A172 (cell line): ENCODE data around the gene TSSC4. TPM values are rescaled to one million over a fixed set of nuclear protein-coding genes. Genes with fewer than 3 reads are reported as not detected.

Source experiments
- DNase-seq: peaks from one replicate; pipeline ENCODE4 v3.0.0-alpha.2; 2015; ENCODE audit warnings: low spot score
- total RNA-seq: library from RNA; depleted of rRNA; stranded (reverse); fragments of >200 nt; shearing (Covaris generic); gene quantifications from 2 replicates; pipeline ENCODE4 v1.2.3, GENCODE V29; 2014; rRNA removed

TSSC4 gene
- total RNA-seq, 1 experiment from 2014 or later = 69.7 TPM

DNA sequence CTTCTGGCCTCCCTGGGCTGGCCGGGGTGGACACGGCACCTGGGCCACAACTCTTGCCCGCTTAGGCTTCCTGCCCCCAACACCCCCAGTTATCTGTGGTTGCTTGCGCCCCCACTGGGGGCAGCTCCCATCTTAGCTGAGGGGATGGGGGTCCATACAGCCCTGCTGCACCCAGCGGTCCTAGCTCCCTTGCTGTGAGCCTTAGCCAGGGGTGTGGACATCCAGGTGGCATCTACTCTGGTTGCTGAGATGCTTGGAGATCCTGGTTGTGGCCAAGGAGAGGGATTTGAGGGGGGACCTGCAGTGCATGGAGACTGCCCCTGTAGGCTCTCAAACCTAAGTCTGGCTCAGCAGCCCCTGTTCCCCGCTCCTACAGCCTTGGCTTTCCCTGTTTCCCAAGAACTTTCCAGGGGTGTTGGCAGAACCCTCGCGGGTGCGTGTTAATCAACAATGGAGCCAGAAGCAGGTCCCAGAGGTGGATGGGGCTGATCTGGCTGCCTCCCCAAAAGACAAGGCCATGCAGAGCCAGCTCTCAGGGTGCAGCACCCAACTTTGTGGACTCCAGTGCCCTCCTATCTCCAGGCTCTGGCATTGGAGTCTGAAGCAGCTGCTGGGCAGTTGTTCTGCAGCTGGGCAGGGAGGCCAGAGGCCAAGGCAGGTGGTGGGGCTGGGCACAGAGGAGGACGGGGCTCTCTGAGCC lies 47.6 kb downstream of the TSSC4 start:
- DNase-seq = no peak

DNA sequence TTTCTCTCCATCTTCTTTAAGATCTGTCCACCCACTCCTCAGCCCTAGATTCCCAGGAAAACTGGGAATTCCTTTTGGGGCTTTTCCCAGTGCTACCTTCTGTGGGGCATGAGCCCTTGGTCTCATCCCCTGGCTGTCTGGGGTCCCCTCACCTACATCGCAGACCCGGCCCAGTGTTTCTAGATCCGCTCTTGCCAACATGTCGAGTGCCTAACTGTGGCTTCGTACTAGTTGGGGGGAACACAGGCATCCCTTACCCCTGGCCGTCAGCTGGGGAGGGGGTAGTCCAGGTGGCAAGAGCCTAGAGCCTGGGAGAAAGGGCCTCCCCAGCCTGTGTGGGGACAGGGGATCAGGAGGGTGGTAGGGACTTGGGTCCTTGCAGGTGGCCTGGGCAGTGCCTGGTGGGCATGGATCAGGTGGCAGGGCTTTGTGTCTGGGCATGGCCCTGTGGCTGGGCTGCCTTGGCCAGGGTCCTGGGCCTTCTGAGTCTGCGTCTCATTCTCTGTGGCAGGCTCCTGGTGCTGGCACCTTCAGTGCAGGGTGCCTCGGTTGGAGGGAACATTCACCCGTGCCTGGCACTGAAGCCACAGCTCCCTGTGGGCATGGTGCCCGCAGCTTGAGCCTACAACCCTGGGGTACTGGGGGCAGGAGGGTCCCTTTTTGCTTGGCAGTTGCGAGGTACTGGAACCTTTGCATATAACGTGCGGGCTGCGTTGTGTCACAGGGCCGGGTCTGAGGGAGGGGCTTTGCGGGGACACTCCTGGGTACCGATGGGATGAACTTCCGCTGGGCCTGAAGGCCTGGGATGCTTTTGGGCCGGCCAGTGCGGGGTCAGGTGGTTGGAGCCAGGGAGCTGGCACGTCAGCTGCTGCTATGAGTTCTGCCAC lies 48.4 kb downstream of the TSSC4 start:
- DNase-seq = no peak

DNA sequence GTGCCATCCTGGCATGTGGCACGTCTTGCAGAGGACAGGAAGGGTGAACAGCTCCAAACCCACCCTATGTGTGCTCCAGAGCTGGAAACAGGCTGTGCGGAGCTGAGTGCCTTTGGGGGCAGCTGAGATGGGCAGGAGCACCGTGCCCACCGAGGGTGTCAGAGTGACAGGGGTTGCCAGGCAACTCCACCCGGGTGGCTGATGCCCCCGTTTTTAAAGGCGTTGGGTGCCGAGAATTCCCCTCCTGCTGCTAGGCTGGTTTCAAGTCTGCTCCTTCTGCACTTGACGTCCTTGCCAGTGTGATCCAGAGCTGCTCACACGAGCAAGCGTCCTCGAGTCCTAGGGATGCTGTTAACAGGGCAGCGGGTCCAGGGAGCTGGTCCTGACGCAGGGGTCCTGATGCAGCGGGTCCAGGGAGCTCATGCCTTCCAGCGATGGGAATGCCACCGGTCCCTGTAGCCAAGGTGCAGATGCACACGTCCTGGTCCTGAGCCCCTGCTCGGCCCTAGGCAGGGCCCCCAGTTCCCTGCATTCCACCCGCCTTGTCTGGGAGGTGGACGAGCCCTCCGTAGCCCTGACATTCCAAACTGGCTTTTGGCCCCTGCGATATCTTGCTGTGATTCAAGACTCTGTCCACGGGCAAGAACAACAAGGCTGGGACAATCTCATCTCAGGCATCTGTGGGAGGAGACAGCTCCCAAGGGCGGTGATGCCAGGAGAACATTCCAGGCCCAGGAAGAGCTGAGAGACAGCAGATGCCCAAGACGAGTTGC lies 49.2 kb downstream of the TSSC4 start:
- no peak for DNase-seq

DNA sequence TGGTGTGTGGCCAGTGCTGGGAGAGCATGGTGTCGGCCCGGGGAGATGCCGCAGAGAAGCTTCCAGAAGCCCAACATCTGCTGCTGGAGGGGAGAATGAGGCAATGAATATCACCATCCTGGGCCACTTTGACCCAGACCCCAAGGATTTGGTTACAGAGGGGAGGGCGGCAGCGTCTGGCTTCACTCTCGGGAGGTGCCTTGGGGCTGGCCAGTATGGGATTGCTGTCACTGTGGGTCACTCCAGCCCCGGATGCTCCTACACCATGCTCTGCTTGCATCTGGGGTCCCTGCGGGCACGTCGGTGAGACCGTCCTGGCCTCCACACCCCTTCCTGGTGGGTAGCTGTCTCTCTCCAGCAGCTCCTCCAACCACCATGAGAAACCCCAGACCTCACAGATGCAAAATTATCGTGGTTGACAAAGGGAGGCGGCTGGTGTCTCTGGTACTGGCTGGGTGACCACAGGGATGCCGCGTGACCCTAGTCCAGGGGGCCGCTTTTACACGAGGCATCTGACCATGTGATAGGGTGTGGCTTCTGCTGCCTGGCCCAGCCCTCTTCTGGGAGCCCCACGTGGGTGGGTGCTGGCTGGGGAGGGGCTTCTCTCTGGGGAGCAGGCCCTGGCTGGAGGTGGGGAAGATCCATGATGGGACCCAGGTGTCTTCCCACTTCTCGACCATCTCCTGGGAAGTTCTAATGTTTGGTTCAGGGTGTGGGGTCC lies 49.9 kb downstream of the TSSC4 start:
- no peak for DNase-seq

DNA sequence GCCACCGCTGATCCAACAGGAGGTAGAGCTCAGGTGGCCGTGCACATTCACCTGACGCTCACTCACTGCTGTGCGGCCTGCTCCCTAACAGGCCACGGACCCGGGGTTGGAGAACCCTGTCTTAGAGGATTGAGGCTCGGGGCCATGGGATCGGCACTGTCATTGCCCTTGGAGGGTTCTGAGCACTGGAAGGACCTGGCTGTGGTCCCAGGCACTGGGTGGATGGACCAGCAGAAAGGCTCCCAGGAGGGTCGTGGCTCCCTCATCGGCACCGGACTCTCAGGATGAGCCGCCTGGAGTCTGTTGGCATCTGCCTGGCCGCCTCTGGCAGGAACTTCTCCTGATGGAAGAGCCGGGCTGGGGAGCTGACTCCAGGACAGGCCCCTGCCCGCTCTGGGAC lies 50.8 kb downstream of the TSSC4 start:
- DNase-seq = no peak

DNA sequence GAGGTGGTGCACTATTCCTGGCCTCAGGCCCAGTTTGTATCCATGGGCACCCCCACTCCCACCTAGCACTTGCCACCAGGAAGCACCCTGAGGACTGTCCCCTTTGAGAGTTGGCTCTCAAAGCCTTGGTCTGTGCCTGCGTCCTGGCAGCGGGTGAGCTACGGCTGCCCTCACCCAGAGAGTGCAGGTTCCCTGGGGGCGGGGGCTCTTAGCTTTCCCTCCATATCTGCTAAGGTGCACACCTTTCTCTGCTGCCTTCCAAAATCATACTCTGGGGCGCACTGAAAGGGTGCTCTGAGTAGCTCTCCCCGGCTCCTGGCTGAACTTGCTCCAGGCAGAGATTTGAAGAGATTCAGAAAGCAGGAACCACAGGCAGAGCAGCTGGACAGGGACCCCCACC lies 51.4 kb downstream of the TSSC4 start:
- no peak for DNase-seq

DNA sequence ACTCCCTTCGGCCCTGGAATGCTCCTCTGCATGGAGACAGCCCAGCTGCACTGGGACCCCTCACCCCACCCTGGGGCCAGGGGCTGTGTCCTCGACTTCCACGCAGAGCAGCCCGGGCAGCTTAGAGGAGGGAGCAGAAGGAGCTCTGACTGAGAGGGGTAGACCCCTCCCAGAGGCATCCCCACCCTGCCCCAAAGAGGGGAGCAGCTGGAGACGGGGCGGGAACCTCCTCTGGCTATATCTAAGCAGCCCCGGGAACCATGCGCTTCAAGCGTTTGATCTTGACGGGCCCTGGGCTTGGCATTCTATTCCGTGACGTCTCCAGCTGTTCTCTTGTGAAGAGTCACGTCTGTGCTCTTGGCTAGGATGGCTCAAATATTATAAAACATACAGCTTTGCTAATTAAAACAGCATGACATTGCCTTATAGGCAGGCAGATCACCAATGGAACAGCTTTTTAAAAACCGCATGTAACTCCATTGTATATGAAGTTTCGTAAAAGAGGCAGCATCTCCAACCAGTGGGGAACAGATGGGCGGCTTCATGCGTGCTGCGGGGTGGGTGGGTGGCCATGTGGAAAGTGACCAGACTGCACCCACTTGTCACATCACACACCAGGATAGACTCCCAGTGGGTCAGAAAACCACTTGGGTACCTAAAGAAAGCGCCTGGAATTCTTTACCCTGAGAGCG lies 51.9 kb downstream of the TSSC4 start:
- DNase-seq = no peak

DNA sequence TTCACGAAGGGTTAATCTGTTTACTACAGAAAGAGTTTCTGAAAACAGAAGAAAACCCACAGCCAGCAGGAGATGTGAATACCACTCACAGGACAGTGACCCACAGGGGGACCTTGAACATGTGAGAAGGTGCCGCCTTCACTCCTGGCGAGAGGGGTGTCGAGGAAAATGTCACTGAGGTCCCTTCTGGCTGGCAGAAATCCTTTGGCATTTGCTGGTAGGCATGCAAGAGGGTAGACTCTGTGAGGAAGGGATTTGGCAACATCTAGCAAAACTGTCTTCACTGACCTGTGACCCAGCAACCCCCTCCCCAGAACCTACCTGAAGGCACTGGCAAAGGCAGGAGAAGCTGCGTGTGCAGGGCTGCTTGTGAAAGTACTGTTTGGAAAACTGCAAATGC lies 52.9 kb downstream of the TSSC4 start:
- no peak for DNase-seq

Other genes starting within 250 kb of the TSSC4 start
- not detected in 2 replicates for gene INS, start 239.5 kb upstream of the TSSC4 start, total RNA-seq
- 0.26 and 0.43 TPM in 2 replicates for gene TH, start 228.9 kb upstream of the TSSC4 start, total RNA-seq
- gene ASCL2, start 130.2 kb upstream of the TSSC4 start, total RNA-seq = not detected in 2 replicates
- gene C11orf21, start 98.8 kb upstream of the TSSC4 start, total RNA-seq = 2.0 and 2.8 TPM in 2 replicates
- 13.3 and 16.9 TPM in 2 replicates for gene TSPAN32, start 98.7 kb upstream of the TSSC4 start, total RNA-seq
- gene CD81, start 23.4 kb upstream of the TSSC4 start, total RNA-seq = 288 and 342 TPM in 2 replicates
- not detected in 2 replicates for gene TRPM5, start 43.8 kb downstream of the TSSC4 start, total RNA-seq
- gene KCNQ1, start 44.3 kb downstream of the TSSC4 start, total RNA-seq = 1.9 and 3.5 TPM in 2 replicates